ENCODE data around the gene SLC1A4.

DNA sequence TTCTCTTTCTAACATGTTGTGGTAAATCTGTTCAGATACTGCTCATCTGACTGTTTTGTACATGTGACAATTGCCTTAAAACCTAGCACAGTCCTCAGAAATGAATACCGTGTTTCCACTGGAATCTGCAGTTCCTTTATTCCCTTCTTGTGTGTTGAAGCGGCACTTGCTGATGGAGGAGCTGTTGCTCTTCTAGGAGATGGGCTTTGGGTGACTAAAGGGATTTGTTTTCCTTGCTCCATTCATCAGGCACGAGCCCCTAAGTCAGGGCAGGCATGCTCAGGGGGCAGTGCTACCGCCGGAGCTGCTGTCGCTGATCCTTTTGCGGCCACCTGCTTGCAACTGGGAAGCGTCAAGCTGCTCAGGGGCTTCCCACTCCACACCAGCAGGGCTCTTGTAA is 34.5 kb downstream of the SLC1A4 start:
- TF ChIP-seq, protein P1, sequence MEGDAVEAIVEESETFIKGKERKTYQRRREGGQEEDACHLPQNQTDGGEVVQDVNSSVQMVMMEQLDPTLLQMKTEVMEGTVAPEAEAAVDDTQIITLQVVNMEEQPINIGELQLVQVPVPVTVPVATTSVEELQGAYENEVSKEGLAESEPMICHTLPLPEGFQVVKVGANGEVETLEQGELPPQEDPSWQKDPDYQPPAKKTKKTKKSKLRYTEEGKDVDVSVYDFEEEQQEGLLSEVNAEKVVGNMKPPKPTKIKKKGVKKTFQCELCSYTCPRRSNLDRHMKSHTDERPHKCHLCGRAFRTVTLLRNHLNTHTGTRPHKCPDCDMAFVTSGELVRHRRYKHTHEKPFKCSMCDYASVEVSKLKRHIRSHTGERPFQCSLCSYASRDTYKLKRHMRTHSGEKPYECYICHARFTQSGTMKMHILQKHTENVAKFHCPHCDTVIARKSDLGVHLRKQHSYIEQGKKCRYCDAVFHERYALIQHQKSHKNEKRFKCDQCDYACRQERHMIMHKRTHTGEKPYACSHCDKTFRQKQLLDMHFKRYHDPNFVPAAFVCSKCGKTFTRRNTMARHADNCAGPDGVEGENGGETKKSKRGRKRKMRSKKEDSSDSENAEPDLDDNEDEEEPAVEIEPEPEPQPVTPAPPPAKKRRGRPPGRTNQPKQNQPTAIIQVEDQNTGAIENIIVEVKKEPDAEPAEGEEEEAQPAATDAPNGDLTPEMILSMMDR (IDR thresholded peaks at IDR 0.05): no peak
- TF ChIP-seq ZFX (IDR thresholded peaks at IDR 0.05; ENCODE audit: borderline replicate concordance): no peak
